Dendritic cell treated with granulocyte-macrophage colony-stimulating factor and Interleukin-4, amounts not matched to agents 40 ng/mL and 50 ng/mL, for 4 days (primary cell): ENCODE measurements around the gene ARMC5.
"Not testable (repeated sequence)": the region's sequence is repeated elsewhere in the genome, so short reads cannot be mapped to it uniquely, and the experiment has no call there.

Experiments
- H3K27ac Mint-ChIP-seq: one replicate; pipeline ENCODE4 v1.8.0; 2022; ENCODE audit warnings: mild to moderate bottlenecking, mixed read lengths
- H3K27me3 Mint-ChIP-seq: one replicate; pipeline ENCODE4 v1.8.0; 2022; ENCODE audit warnings: mild to moderate bottlenecking, mixed read lengths
- H3K36me3 Mint-ChIP-seq: one replicate; pipeline ENCODE4 v1.8.0; 2022; ENCODE audit warnings: low read depth, mixed read lengths
- H3K4me1 Mint-ChIP-seq: one replicate; pipeline ENCODE4 v1.8.0; 2022; ENCODE audit warnings: low read depth, mixed read lengths
- H3K4me3 Mint-ChIP-seq: one replicate; pipeline ENCODE4 v1.8.0; 2022; ENCODE audit warnings: mild to moderate bottlenecking, moderate library complexity, mixed read lengths
- H3K9me3 Mint-ChIP-seq: one replicate; pipeline ENCODE4 v1.8.0; 2022; ENCODE audit warnings: mixed read lengths
- intact Hi-C: fragments of 100-400 bp; cut with micrococcal nuclease; formaldehyde crosslinking; loops from one replicate; pipeline ENCODE4 v1.15.0; 2022

Gene ARMC5

DNA sequence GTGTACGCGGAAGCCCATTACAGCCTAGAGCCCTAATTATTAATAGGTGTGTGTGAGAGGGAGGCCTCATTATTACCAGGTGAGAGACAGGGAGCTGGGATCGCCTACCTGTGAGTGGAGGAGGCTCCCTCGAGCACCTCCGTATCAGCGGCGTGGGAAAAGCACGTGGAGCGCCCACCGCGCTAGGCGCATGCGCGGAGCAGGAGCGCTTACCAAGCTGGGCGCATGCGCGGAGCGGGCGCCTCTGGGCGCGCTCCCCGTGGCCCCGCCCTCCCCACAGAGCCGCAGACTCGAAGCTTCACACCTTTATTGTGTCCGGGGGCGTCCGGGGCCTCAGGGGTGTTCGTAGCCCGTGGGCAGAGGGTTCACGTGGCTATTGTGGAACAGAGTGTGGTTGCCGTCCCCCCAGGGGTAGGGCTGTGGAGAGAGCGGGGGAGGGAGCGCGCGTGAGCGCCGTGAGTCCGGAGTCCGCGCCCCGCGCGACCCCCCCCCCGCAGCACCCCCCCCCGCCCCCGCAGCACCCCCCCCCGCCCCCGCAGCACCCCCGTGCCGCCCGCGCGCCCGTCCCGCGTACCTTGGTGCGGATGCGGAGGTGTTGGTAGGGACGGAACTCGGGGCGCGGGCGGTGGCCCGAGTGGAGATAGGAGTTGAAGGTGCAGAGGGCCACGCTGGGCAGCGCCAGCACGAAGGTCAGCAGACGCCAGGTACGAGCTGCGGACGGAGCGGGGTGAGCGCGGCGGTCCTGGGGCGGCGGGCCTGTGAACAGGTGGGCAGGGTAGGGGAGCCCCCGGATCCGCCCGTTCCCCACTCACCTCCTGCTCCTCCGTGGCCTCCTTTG is 31.6 kb upstream of the ARMC5 start:
- Mint-ChIP-seq H3K4me1 (peaks cover 9% of the 10 kb centered on the region), H3K27ac (no peak overlapping the region), H3K27me3 (peaks cover 37% of the 10 kb centered on the region), H3K9me3 (no peaks in the 10 kb centered on the region), H3K36me3 (no peaks in the 10 kb centered on the region), H3K4me3 (peak overlapping the region; percentile 69)
- intact Hi-C loops, result no loop called here

DNA sequence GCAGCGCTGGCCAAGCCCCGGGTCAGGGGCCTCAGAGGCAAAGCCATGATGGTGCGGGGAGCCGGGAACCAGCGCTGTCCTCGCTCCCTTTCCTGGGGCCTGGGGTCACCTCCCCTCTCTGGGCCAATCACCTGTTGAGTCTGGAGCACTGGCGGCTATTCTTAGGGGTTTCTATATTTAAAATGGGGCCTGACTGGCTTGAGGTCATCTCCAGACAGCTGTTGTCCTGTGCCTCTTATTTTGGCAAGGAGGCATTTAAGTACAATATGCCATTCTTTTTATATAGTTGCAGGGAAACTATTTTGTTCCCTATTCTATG is 31.1 kb upstream of the ARMC5 start, which contains the start of gene COX6A2:
COX6A2 (minus strand) TSS at position 82 of the 319 bp plus-strand sequence; CDS start at position 47, 35 bp downstream.
- H3K9me3 Mint-ChIP-seq, result no peaks in the 10 kb centered on the region
- H3K27me3 Mint-ChIP-seq, result peaks cover 35% of the 10 kb centered on the region
- H3K4me1 Mint-ChIP-seq, result peaks cover 9% of the 10 kb centered on the region
- intact Hi-C loops, result no loop called here
- H3K27ac Mint-ChIP-seq, result no peak within 1 kb of the TSS
- H3K4me3 Mint-ChIP-seq, result peak within 1 kb of the TSS; percentile 69
- H3K36me3 Mint-ChIP-seq, result no peaks in the 10 kb centered on the region

DNA sequence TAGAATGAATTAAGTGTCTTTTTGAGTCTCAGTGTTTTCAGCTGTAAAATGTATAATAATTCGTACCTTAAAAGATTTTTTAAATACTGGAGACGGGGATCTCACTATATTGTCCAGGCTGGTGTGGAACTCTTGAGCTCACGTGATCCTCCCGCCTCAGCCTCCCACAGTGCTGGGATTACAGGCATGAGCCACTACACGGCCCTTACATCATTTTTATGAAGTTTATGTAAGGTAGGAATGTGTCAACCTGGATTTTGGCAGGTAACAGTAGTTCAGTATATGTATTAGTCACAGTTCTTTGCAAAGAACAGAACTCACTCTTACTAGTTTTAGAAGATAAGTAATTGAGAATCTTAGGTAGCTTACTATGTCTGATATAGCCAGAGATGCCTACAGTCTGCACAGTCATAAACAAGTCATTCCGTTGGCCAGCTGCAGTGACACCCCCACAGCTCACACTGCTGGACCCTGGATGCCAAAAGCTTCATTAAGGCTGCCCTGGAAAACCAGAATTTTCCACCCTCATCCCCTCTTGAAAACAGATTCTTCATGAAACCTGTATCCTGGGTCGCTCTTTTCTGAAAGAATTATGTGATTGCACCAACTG is 30.6 kb upstream of the ARMC5 start:
- Mint-ChIP-seq H3K27me3 (peaks cover 32% of the 10 kb centered on the region), H3K27ac (no peak overlapping the region), H3K4me1 (peaks cover 9% of the 10 kb centered on the region), H3K9me3 (no peaks in the 10 kb centered on the region), H3K36me3 (no peaks in the 10 kb centered on the region), H3K4me3 (no peak overlapping the region)
- intact Hi-C loops, result no loop called here

DNA sequence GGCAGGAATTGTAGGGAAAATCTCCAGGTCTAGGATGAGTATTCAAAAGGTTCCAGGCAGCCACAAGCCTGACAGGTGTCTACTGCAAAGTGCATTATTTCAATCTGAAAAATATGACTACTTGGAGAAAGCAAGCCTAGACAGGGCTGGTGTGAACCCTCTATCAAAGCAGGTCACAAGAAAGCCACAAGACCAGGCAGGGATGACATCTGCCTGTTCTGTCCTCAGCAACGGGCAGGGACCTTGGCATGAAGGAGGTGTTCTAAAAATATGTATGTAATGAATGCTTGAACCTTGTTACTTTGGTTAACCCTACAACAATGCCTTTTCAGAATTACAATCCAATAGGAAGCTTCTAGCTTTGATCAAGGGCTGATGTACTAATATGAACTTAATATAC is 30.0 kb upstream of the ARMC5 start:
- Mint-ChIP-seq H3K27ac (no peak overlapping the region), H3K4me1 (peaks cover 9% of the 10 kb centered on the region), H3K9me3 (no peaks in the 10 kb centered on the region), H3K27me3 (peaks cover 26% of the 10 kb centered on the region), H3K4me3 (no peak overlapping the region), H3K36me3 (no peaks in the 10 kb centered on the region)
- intact Hi-C loops, result no loop called here

DNA sequence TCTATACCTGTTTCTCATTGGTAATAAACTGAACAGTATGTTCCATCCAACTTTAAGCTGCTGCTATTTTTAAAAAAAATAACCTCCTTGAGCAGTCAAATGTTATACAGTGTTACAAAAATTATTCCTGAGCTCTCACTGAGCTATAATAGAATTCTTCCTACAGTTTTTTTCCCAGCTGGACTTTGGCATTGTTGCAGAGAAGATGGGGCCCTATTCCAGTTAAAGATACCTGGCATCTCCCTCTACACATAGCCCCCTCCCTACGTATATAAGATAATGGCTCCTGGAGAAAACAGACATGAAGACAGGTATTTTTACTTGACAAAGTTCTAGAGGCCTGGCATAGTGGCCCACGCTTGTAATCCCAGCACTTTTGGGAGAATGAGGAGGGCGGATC is 29.5 kb upstream of the ARMC5 start:
- peaks cover 9% of the 10 kb centered on the region for H3K4me1 Mint-ChIP-seq
- peaks cover 26% of the 10 kb centered on the region for H3K27me3 Mint-ChIP-seq
- H3K4me3 Mint-ChIP-seq, result no peak overlapping the region
- no peaks in the 10 kb centered on the region for H3K9me3 Mint-ChIP-seq
- no peak overlapping the region for H3K27ac Mint-ChIP-seq
- intact Hi-C loops, result no loop called here
- no peaks in the 10 kb centered on the region for H3K36me3 Mint-ChIP-seq

DNA sequence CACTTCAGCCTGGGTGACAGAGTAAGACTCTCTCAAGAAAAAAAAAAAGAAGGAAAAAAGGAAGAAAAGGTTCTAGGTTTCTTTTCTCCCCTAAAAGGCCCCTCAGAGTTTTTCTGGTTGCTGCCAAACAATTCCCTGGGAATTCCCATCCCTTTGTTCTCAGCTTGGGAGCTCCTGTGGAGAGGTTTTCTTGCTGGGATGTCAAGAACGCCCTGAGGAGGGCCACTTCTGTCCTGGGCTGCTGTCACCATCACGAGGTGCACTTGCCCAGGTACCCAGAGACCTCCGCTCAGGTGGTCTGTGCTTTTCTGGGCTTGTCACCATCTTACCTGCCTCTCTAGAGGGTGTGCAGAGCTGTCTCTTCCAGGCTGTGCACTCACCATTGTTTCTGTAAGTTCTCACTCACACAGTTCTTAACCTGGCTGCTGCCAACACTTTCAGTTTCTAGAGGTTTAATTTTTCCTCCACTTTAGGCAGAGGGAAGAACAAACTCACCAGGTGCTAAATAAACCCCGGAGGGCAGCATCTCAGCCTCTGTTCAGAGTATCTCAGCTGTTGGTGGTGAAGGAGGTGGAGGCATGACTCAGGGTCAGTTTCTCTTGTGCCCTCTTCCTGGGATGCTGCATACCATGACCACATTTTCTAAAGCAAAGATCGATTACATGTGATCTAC is 28.8 kb upstream of the ARMC5 start:
- H3K4me3 Mint-ChIP-seq, result no peak overlapping the region

DNA sequence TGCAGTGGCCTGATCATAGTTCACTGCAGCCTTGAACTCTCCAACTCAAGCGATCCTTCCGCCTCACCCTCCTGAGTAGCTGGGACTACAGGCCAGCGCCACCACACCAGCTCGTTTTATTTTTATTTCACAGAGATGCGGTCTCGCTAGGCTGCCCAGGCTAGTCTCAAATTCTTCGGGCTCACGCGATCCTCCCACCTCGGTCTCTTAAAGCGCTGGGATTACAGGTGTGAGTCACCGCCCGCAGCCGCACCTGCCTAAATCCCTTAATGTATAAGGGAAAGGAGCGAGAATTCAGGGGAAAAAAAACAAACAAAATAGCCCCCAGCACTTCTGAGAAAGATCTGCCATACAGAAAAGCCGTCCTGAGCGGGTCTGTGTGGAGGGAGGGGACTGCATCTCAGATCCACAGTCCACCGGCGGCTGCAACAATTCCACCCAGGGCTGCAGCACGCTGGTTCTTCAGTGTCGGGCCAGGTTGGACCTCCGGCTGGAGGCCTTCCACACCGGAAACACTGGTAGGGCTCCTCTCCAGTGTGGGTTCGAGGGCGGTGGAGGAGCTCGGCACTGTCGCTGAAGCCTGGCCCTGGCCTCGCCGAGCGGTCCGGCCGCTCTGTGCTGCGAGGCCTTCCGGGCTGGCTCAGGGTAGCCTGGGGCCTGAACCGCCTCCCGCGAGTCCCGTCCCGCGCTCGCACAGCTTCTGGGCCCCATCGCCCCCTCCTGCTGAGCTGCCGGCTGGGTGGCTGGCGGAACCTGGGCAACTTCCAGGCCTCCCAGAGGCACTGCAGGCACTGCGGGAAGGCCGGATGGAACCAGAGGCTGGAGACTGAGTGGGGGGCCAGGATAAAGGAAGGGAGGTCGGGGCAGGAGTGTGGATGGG is 23.7 kb upstream of the ARMC5 start:
- Mint-ChIP-seq H3K36me3 (no peaks in the 10 kb centered on the region), H3K9me3 (no peaks in the 10 kb centered on the region), H3K4me3 (no peak overlapping the region), H3K27me3 (no peaks in the 10 kb centered on the region), H3K4me1 (no peaks in the 10 kb centered on the region), H3K27ac (no peak overlapping the region)
- intact Hi-C loops, result no loop called here

More for the DNA sequence above, 28.8 kb upstream of the ARMC5 start:
- Mint-ChIP-seq H3K4me1 (peaks cover 9% of the 10 kb centered on the region), H3K36me3 (no peaks in the 10 kb centered on the region), H3K27me3 (peaks cover 19% of the 10 kb centered on the region), H3K27ac (no peak overlapping the region), H3K9me3 (no peaks in the 10 kb centered on the region)
- intact Hi-C loops, result no loop called here

DNA sequence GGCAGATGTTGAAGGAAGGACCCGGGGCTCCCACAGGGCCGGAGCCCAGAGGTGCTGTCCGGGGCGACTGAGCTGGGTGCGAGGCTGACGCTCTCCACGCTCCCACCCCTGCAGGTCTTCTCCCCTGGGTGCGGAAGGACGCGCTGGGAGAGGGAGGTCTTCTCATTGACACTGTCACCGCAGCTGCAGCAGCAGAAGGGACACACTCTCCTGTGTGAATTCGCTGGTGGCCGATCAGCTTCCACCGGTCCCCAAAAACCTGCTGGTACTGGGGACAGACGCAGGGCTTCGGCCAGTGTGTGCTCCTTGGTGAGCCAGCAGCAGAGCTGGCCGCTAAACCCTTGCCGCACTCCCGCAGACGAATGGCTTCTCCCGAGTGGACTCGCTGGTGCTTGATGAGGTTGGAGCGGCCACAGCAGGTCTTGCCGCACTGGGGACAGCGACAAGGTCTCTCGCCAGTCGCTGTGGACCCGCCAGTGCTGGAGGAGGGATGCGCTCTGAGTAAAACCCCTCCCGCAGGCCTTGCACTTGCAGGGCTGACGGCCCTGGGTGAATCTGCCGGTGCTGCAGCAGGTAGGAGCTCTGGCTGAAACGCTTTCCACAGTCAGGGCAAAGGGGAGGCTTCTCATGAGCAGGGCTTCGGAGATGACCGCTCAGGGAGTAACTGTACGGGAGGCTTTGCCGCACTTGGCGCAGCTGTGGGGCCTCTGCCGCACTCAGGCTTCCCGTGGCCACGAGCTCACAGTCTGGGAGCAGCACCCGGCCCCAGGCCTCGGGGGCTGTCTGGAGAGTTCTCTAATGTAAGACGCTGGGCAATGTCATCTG is 22.9 kb upstream of the ARMC5 start:
- Mint-ChIP-seq H3K27me3 (no peaks in the 10 kb centered on the region), H3K4me3 (no peak overlapping the region), H3K36me3 (no peaks in the 10 kb centered on the region), H3K27ac (no peak overlapping the region), H3K9me3 (no peaks in the 10 kb centered on the region), H3K4me1 (no peaks in the 10 kb centered on the region)
- intact Hi-C loops, result no loop called here

DNA sequence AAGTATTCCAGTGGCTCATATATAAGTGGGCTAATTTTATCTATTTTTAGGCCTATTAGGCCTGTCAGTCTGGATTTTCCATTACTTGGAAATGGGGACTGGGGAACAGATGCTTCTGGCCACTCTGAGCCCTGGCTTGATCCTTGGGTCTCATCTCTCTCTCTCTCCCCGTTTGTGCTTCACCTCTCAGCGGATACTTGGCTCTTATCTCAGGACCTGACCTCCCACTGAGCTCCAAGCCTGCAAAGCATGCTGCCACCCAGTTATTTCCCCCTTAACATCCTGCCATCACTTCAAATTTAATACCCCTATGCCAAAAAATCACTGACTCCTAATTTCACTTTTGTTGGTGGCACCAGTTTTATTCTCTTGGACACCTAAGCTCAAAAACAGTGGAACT is 20.9 kb upstream of the ARMC5 start:
- no peak overlapping the region for H3K27ac Mint-ChIP-seq
- no peaks in the 10 kb centered on the region for H3K9me3 Mint-ChIP-seq
- intact Hi-C loops, result no loop called here

DNA sequence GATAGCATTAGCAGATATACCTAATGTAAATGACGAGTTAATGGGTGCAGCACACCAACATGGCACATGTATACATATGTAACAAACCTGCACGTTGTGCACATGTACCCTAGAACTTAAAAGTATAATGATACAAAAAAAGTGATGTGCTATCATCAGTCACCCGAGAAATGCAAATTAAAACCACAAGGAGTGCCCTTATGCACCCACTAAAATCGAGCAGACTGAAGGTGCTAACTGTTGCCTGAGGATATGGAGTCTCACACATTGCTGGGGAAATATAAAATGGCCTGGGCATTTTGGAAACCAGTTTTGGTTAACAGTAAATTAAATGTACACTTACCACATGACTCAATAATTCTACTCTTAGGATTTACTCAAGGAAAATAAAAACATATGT is 20.3 kb upstream of the ARMC5 start:
- H3K4me1 Mint-ChIP-seq, result peaks cover 17% of the 10 kb centered on the region
- H3K36me3 Mint-ChIP-seq, H3K27me3 Mint-ChIP-seq, H3K9me3 Mint-ChIP-seq, H3K27ac Mint-ChIP-seq, intact Hi-C loops, H3K4me3 Mint-ChIP-seq: not testable (repeated sequence)

More for the DNA sequence above, 20.9 kb upstream of the ARMC5 start:
- Mint-ChIP-seq H3K4me3 (no peak overlapping the region), H3K4me1 (peaks cover 17% of the 10 kb centered on the region), H3K36me3 (no peaks in the 10 kb centered on the region), H3K27me3 (peaks cover 5% of the 10 kb centered on the region)

DNA sequence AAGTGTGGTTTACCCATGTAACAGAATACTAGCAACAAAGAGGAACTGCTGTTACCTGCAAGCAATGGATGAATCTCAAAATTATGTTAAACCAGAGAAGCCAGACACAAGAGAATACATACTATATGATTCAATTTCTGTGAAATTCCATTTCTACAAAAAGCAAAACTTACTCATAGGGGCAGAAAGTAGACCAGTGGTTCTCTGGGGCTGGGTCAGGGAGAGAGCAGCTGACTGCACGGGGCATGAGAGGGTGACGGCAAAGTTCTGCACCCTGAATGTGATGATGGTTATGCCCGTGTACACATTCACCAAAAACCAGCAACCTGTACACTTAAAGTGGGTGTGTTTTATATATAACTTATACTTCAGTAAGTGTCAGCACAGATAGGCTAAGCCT is 19.8 kb upstream of the ARMC5 start:
- no peaks in the 10 kb centered on the region for H3K9me3 Mint-ChIP-seq
- peaks cover 17% of the 10 kb centered on the region for H3K4me1 Mint-ChIP-seq
- H3K4me3 Mint-ChIP-seq, result no peak overlapping the region
- H3K27ac Mint-ChIP-seq, result no peak overlapping the region
- no peaks in the 10 kb centered on the region for H3K36me3 Mint-ChIP-seq
- H3K27me3 Mint-ChIP-seq, result peaks cover 5% of the 10 kb centered on the region
- intact Hi-C loops, result no loop called here

DNA sequence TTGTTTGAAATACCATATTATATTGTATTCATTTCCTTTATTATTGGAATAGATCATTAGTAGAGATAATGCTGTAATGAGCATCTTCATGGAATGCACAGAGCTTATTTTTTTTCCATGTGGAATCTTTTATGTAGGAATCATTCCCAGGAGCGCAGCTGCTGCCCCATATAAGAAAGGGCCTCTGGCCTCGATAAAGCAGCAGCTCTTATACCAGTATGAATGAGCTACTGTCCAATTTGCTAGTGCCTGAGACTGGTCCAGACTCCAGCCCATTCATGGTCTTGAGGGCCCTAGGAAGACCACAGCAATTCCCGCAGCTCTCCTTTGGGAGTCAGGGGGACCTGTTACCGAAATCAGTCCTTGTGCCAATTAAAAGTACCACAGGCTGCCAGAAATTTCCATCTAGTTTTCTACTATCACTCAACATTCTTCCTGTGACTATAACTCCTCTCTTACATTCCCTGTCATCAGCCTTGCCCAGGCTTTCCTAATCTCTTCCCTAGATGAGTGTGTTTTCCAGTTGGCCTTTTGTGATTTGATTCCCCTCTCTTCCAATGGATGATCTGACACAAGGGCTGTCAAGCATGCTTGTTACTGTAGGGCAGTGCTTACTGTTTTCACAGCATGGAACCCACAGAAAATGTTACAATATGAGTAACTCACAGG is 18.7 kb upstream of the ARMC5 start:
- H3K4me1 Mint-ChIP-seq, result peaks cover 17% of the 10 kb centered on the region
- intact Hi-C loops, result loop anchor here (5.0 to 10.0 kb wide), 5 partner anchors 63 to 506 kb away; partner anchors contain the start of genes PYCARD and VKORC1
- H3K36me3 Mint-ChIP-seq, result no peaks in the 10 kb centered on the region
- peaks cover 5% of the 10 kb centered on the region for H3K27me3 Mint-ChIP-seq
- H3K27ac Mint-ChIP-seq, result no peak overlapping the region
- H3K9me3 Mint-ChIP-seq, result peaks cover 2% of the 10 kb centered on the region
- H3K4me3 Mint-ChIP-seq, result no peak overlapping the region
